Liver (tissue), 9 donors: ENCODE measurements around the gene SRGAP3. TPM values are rescaled to one million over a fixed set of nuclear protein-coding genes. Genes with fewer than 3 reads are reported as not detected.

Experiments used
- DNase-seq: peaks from one replicate; pipeline ENCODE4 v3.0.0-alpha.2; 2017; ENCODE audit warnings: low spot score
- H3K27ac ChIP-seq, 2 donors: one replicate each; pipeline ENCODE4 v1.7.0; 2013; ENCODE audit warnings: inconsistent platforms in 2 of 2, low read length in 2 of 2, control low read depth in 1 of 2, low read depth in 1 of 2, mild to moderate bottlenecking in 1 of 2
- H3K27me3 ChIP-seq, 4 donors: one replicate each; pipeline versions ENCODE4 v1.6.1 to v1.7.0; 2013; ENCODE audit warnings: low read length in 3 of 4, inconsistent platforms in 1 of 4, mild to moderate bottlenecking in 1 of 4, moderate library complexity in 1 of 4; ENCODE audit not compliant: control insufficient read depth in 4 of 4, insufficient read depth in 4 of 4
- H3K36me3 ChIP-seq, 4 donors: one replicate each; pipeline versions ENCODE4 v1.6.1 to v1.7.0; 2013; ENCODE audit warnings: low read length in 3 of 4, mild to moderate bottlenecking in 3 of 4, low read depth in 1 of 4, moderate library complexity in 1 of 4; ENCODE audit not compliant: control insufficient read depth in 4 of 4, insufficient read depth in 3 of 4
- H3K4me1 ChIP-seq, 4 donors: one replicate each; pipeline versions ENCODE4 v1.6.1 to v1.7.0; 2013; ENCODE audit warnings: low read length in 3 of 4, mild to moderate bottlenecking in 3 of 4, moderate library complexity in 1 of 4; ENCODE audit not compliant: control insufficient read depth in 4 of 4, insufficient read depth in 4 of 4
- H3K4me3 ChIP-seq, 3 donors: one replicate each; pipeline versions ENCODE4 v1.6.1 to v1.7.0; 2013; ENCODE audit warnings: low read length in 3 of 3, control low read depth in 1 of 3, low read depth in 1 of 3, mild to moderate bottlenecking in 1 of 3
- H3K9ac ChIP-seq, 2 donors: one replicate each; pipeline ENCODE4 v1.7.0; 2013; ENCODE audit warnings: low read length in 2 of 2, mild to moderate bottlenecking in 2 of 2, moderate library complexity in 2 of 2, control low read depth in 1 of 2, low read depth in 1 of 2
- H3K9me3 ChIP-seq, 4 donors: one replicate each; pipeline versions ENCODE4 v1.6.1 to v1.7.0; 2013; ENCODE audit warnings: low read length in 3 of 4; ENCODE audit not compliant: control insufficient read depth in 4 of 4
- CTCF ChIP-seq: fragments of 150-350 bp; IDR thresholded peaks from 2 replicates; pipeline ENCODE4 v1.5.1; 2017; ENCODE audit warnings: improper control_type of control experiment, low read depth, low read length; ENCODE audit not compliant: missing input control
- EGR1 ChIP-seq, 2 donors: IDR thresholded peaks; 2 replicates each; pipeline ENCODE4 v1.6.1; 2016 to 2018; ENCODE audit warnings: antibody characterized with exemption in 2 of 2, low read depth in 2 of 2
- FOXA1 ChIP-seq: IDR thresholded peaks from 2 replicates; pipeline ENCODE4 v1.6.1; 2016; ENCODE audit warnings: antibody characterized with exemption
- FOXA2 ChIP-seq: IDR thresholded peaks from 2 replicates; pipeline ENCODE4 v1.6.1; 2016; ENCODE audit warnings: antibody characterized with exemption
- GABPA ChIP-seq, 2 donors: IDR thresholded peaks in 1 of 2; conservative IDR thresholded peaks in 1 of 2; 2 replicates each; pipeline ENCODE4 v1.6.1; 2016; ENCODE audit warnings: antibody characterized with exemption in 2 of 2, mild to moderate bottlenecking in 1 of 2, moderate library complexity in 1 of 2
- JUND ChIP-seq, 2 donors: IDR thresholded peaks; 2 replicates each; pipeline ENCODE4 v1.6.1; 2016; ENCODE audit warnings: antibody characterized with exemption in 2 of 2
- NR2F2 ChIP-seq: IDR thresholded peaks from 2 replicates; pipeline ENCODE4 v1.6.1; 2016; ENCODE audit warnings: antibody characterized with exemption
- RXRA ChIP-seq, 2 donors: IDR thresholded peaks; 2 replicates each; pipeline ENCODE4 v1.6.1; 2017 to 2018; ENCODE audit warnings: antibody characterized with exemption in 2 of 2, mild to moderate bottlenecking in 1 of 2
- TAF1 ChIP-seq: conservative IDR thresholded peaks from 2 replicates; pipeline ENCODE4 v1.6.1; 2016; ENCODE audit warnings: antibody characterized with exemption, mild to moderate bottlenecking
- YY1 ChIP-seq: IDR thresholded peaks from 2 replicates; pipeline ENCODE4 v1.6.1; 2016; ENCODE audit warnings: antibody characterized with exemption, mild to moderate bottlenecking
- ZBTB33 ChIP-seq: IDR thresholded peaks from 2 replicates; pipeline ENCODE4 v1.6.1; 2016; ENCODE audit warnings: antibody characterized with exemption
- WGBS: extraction: QIAGEN DNeasy Blood & Tissue Kit; methylation state at CpG from one replicate; pipeline ENCODE4 v1.1.7; 2013; 5-methylcytosine and 5-hydroxymethylcytosine counted together
- polyA plus RNA-seq, 2 donors: library from polyadenylated mRNA; stranded (reverse) in 1 of 2; unstranded in 1 of 2; fragments of 200-250 nt in 1 of 2; fragments of >200 nt in 1 of 2; fragmentation: Nextera tagmentation in 1 of 2; extraction: Ambion mirVana in 1 of 2; gene quantifications; one replicate each; pipeline versions ENCODE4 v1.2.1 to v1.2.3, GENCODE V29; 2013 to 2015
- total RNA-seq, 2 donors: library from RNA; depleted of rRNA; stranded (reverse); fragments of >200 nt; gene quantifications; one replicate each; pipeline ENCODE4 v1.2.3, GENCODE V29; 2014
- donor health status: healthy.
- donor health status: healthy.
- donor health status: healthy.
- donor health status: healthy.
- donor health status: healthy.

SRGAP3 gene
- total and polyA plus RNA-seq, 4 donors: 0.61 to 4.2 (median 1.6) TPM

- no peak overlapping the region for H3K4me3 ChIP-seq
- no peaks in the 10 kb centered on the region for H3K9me3 ChIP-seq
- TF ChIP-seq TAF1 (no peak), FOXA2 (no peak), GABPA (IDR thresholded peaks at IDR 0.05 in 1 of 2, conservative IDR thresholded peaks at IDR 0.05 in 1 of 2) (no peak)
- WGBS: 82% methylated on average over 12 of the region's 12 CpGs
- DNase-seq: no peak
- no peaks in the 10 kb centered on the region for H3K4me1 ChIP-seq
- no peaks in the 10 kb centered on the region for H3K36me3 ChIP-seq
- no peak overlapping the region for H3K9ac ChIP-seq
- H3K27ac ChIP-seq: no peak overlapping the region
- no peaks in the 10 kb centered on the region for H3K27me3 ChIP-seq
These were observed 148.2 kb downstream of the SRGAP3 start for GRCh38 chr3:9101286-9101685.

DNA sequence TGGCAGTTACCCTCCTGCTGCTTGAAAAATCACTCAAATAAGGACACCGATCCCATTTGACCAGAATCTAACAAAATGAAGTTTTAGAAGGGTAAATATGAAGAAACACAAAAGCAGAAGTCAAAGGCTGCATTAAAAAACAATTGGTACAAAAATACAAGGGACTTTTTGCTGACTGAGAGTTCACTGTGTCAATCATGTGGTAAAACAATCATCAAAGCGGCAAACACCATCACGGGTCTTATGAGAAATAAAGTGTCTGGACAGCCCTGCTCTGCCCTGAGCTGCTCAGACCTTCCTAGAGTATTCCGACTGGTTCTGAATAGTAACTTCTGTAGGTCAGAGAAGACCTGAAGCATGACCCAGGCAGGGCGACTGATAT is 148.9 kb downstream of the SRGAP3 start:
- TF ChIP-seq YY1: no peak
- TF ChIP-seq CTCF: no peak
- no peak for TF ChIP-seq EGR1 (IDR thresholded peaks at IDR 0.05; ENCODE audit: low read depth in 2 of 2)
- TF ChIP-seq RXRA (IDR thresholded peaks at IDR 0.05): no peak
- TF ChIP-seq JUND (IDR thresholded peaks at IDR 0.05): no peak
- no peak for TF ChIP-seq GABPA (IDR thresholded peaks at IDR 0.05 in 1 of 2, conservative IDR thresholded peaks at IDR 0.05 in 1 of 2)
- Histone ChIP-seq H3K9ac (no peak overlapping the region), H3K36me3 (no peaks in the 10 kb centered on the region), H3K9me3 (no peaks in the 10 kb centered on the region), H3K4me3 (no peak overlapping the region), H3K27ac (no peak overlapping the region), H3K4me1 (no peaks in the 10 kb centered on the region), H3K27me3 (no peaks in the 10 kb centered on the region)
- 86% methylated on average over 5 of the region's 5 CpGs for WGBS
- DNase-seq: no peak

DNA sequence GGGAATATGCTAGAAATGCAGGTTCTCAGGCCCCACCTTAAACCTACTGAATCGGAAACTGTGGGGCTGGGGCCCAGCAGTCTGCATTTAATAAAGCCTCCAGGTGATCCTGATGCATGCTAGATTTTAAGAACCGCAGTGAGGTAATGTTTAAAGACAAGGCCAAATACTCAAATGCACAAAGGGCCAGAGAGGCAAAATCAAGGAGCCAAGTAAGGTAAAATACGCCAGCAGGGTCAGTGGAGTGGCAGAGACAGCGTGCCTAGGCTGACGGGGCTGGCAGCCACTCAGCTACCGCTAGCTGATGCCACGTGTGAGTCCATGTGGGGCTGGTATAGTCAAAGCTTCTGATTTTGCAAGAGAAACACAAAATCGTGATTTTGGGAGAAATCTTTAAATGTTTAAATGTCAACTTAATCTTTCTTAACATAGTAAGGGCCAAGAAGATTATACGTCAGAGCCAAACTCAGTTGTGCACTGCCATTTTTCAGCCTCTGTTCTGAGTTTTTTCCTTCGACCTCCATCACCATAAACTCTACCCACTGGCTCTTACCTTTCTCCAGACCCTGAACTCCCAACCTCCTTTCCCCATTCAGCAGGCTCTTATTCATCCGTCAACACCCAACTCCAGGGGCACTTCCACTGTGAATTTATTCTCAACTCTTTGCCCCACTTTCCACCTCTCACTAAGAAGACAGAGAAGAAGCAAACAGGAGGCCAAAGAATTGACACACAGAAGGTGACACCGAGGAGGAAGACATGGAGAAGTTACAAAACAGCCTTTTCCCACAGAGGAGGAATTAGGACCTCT is 149.5 kb downstream of the SRGAP3 start:
- Histone ChIP-seq H3K27ac (no peak overlapping the region), H3K4me3 (no peak overlapping the region), H3K27me3 (no peaks in the 10 kb centered on the region), H3K9ac (no peak overlapping the region), H3K4me1 (no peaks in the 10 kb centered on the region), H3K36me3 (no peaks in the 10 kb centered on the region), H3K9me3 (no peaks in the 10 kb centered on the region)
- no peak for TF ChIP-seq FOXA1
- no peak for TF ChIP-seq NR2F2
- no peak for TF ChIP-seq EGR1 (IDR thresholded peaks at IDR 0.05; ENCODE audit: low read depth in 2 of 2)
- no peak for TF ChIP-seq ZBTB33
- no peak for TF ChIP-seq YY1
- DNase-seq: no peak
- 91% methylated on average over 12 of the region's 12 CpGs for WGBS
